ENCODE data around the gene IFT57.
"Not testable (repeated sequence)": the region's sequence is repeated elsewhere in the genome, so short reads cannot be mapped to it uniquely, and the experiment has no call there.

IFT57 gene, protein sequence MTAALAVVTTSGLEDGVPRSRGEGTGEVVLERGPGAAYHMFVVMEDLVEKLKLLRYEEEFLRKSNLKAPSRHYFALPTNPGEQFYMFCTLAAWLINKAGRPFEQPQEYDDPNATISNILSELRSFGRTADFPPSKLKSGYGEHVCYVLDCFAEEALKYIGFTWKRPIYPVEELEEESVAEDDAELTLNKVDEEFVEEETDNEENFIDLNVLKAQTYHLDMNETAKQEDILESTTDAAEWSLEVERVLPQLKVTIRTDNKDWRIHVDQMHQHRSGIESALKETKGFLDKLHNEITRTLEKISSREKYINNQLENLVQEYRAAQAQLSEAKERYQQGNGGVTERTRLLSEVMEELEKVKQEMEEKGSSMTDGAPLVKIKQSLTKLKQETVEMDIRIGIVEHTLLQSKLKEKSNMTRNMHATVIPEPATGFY

DNA sequence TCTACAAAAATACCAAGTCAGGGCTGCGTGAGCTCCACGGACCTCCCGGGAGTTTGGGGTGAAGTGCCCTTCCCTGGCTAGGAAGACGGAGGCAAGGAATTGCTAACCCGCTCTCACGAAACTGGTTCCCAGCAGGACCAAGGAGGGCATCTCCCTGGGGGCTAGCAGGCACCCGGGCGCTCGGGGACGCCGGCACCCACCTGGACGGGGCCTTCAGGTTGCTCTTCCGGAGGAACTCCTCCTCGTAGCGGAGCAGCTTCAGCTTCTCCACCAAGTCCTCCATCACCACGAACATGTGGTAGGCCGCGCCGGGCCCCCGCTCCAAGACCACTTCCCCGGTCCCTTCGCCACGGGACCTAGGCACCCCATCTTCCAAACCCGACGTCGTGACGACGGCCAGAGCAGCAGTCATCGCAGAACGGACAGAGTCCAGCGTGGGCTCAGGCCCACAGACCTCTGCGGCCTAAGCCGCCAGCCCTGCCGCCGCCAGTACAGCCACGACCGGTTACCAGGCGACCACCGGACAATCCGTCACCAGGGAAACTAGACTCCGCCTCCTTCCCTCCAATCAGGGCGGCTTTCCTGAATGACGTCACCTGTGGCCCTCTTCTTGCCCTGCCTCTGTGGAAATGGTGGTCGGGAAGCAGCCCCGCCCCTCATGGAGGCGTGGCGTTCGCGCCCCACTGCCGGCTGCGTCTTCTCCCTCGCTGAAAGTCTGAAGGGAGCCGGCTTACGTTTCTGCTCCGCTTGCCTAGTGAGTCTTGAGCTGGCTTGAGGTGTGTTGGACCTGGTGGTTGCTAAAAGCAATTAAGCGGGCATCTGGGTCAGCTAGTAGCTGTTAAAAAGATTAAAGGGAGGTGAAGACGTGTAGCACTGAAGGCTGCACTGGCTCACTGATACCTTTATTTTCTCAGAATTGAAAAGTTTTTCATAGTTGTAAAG, at the start of gene IFT57:
Gene IFT57, minus strand, starts transcription at position 514 of the 942 bp plus-strand sequence. Its CDS starts 102 bp downstream, at position 412.
- peaks cover 29 to 48% (median 32%) of the 10 kb centered on the region in 10 experiments for H3K4me1 ChIP-seq
- H4K20me1 ChIP-seq: no peaks in the 10 kb centered on the region
- H3K4me2 ChIP-seq: peak within 1 kb of the TSS; percentile 79 to 98 (median 91)
- peaks cover 0 to 6% (median 0%) of the 10 kb centered on the region in 11 experiments; a peak in 2 of 22 replicates for H3K36me3 ChIP-seq
- peak within 1 kb of the TSS; percentile 66 to 89 (median 85) for H3K4me3 ChIP-seq
- no peak for TF ChIP-seq Cebpa-rat (IDR thresholded peaks at IDR 0.05)
- H3K9ac ChIP-seq: peak within 1 kb of the TSS; percentile 68 to 90 (median 82)
- no peaks in the 10 kb centered on the region for H3K27me3 ChIP-seq
- no peaks in the 10 kb centered on the region for H3K9me3 ChIP-seq (replicated peaks in 1 of 11)
- H3K27ac ChIP-seq: peak within 1 kb of the TSS; percentile 53 to 93 (median 74); a peak in 21 of 22 replicates

DNA sequence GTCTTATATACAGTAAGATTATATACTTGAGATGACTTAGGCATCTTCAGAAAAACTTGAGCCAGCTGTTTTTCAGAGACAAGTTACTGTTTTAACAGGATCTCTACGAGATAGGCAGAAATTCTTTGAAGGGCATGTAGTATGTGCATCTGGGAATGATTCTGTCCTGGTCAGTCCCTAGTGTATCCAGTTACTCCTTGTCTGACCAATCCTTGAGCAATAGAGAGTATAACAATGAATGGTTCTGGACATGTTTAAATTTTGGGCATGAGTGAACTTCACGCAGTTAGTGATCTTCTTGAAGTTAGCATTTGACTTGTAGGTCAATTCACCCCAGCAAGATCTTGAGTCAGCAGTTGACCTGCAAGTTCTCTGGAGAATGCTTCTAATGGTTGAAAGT, 49.4 kb upstream of the IFT57 start:
- Histone ChIP-seq H3K4me3 (no peak overlapping the region), H4K20me1 (no peaks in the 10 kb centered on the region), H3K4me1 (no peaks in the 10 kb centered on the region), H3K9ac (no peak overlapping the region), H3K27me3 (no peaks in the 10 kb centered on the region), H3K27ac (no peak overlapping the region), H3K9me3 (replicated peaks in 1 of 11) (peaks cover 7 to 22% (median 16%) of the 10 kb centered on the region in 11 experiments; a peak in 19 of 22 replicates), H3K4me2 (no peak overlapping the region), H3K36me3 (no peaks in the 10 kb centered on the region)
- TF ChIP-seq Cebpa-rat (IDR thresholded peaks at IDR 0.05): no peak

DNA sequence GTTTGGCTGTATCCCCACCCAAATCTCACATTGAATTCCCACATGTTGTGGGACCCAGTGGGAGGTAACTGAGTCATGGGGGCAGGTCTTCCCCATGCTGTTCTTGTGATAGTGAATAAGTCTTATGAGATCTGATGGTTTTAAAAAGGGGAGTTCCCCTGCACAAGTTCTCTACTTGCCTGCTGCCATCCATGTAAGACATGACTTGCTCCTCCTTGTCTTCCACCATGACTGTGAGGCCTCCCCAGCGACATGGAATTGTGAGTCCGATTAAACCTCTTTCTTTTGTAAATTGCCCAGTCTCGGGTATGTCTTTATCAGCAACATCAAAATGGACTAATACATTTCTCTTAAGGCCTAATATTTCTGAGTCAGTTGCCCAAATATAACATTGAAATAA, 46.0 kb upstream of the IFT57 start:
- H3K9ac ChIP-seq, H3K27ac ChIP-seq, H3K4me1 ChIP-seq, H3K4me3 ChIP-seq, H4K20me1 ChIP-seq, H3K27me3 ChIP-seq, H3K36me3 ChIP-seq, H3K4me2 ChIP-seq: not testable (repeated sequence)
- peaks cover 6 to 17% (median 9%) of the 10 kb centered on the region in 11 experiments; a peak in 13 of 22 replicates for H3K9me3 ChIP-seq (replicated peaks in 1 of 11)

DNA sequence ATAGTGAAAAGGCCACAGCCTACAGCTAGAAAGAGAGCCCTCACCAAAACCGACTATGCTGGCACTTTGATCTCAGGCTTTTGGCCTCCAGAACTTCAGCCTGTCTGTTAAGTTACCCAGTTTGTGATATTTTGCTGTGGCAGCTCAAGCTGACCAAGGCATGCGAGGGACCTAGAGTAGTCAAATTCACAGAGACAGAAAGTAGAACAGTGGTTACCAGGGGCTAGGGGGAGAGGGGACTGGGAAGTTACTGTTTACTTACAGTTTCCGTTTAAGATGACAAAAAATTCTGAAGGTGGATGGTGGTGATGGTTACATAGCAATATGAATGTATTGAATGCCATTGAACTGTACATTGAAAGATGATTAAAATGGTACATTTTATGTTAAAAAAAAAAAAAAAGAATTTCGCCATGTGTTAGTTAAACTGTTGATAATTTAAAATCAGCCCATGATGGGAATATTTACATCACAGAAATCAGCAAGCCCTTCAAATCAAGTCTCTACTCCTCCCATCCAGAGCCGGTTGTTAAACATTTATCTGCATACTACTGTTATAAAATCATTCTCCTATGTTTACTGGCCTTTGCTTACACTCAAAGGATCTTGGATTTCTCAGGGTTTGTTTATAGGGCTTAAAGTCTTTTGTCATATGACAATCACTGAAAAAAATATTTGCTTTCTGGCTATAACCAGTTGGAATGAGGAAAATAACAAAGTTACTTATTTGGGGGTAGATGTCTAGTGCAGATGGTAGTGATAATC, 42.5 kb upstream of the IFT57 start:
- H3K9ac ChIP-seq, H3K36me3 ChIP-seq, H3K4me1 ChIP-seq, H3K27me3 ChIP-seq, H4K20me1 ChIP-seq, H3K4me3 ChIP-seq, H3K27ac ChIP-seq, H3K4me2 ChIP-seq: not testable (repeated sequence)
- H3K9me3 ChIP-seq (replicated peaks in 1 of 11): peaks cover 6 to 17% (median 9%) of the 10 kb centered on the region in 11 experiments; a peak in 13 of 22 replicates

DNA sequence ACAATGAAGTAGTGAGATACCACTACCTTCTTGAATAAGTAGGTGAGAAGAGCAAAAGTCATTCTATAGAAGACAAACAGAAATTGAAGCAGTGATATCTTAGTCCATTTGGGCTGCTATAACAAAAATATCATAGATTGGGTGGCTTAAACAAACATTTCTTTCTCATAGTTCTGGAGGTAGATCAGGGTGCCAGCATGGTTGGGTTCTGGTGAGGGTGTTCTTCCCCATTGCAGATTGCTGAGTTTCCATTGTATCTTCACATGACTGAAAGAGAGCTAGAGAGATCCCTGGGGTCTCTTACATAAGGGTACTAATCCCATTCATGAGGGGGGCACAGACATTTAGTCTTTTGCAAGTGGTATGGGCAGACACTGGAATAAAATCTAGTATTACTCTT, 32.9 kb upstream of the IFT57 start:
- no peak overlapping the region for H3K9ac ChIP-seq
- no peak overlapping the region for H3K4me3 ChIP-seq
- H4K20me1 ChIP-seq: no peaks in the 10 kb centered on the region
- no peaks in the 10 kb centered on the region for H3K4me1 ChIP-seq
- no peak overlapping the region for H3K27ac ChIP-seq
- no peaks in the 10 kb centered on the region for H3K27me3 ChIP-seq
- no peak overlapping the region for H3K4me2 ChIP-seq
- TF ChIP-seq Cebpa-rat (IDR thresholded peaks at IDR 0.05): no peak
- peaks cover 0 to 9% (median 0%) of the 10 kb centered on the region in 11 experiments; a peak in 1 of 22 replicates for H3K9me3 ChIP-seq (replicated peaks in 1 of 11)
- H3K36me3 ChIP-seq: no peaks in the 10 kb centered on the region

DNA sequence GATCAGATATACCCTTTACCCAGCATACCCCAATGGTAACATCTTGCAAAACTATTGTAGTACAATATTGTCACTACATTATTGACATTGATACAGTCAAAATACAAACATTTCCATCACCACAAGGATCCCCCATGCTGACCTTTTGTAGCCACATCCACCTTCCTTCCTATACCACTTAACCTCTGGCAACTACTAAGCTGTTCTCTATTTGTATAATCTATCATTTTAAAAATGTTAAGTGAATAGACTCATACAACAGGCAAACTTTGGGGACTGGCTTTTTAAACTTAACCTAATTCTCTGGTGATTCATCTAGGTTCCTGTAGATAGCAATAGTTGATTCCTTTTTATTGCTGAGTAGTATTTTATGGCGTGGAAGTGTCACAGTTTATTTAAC, 29.6 kb upstream of the IFT57 start:
- H3K4me1 ChIP-seq: peaks cover 0 to 14% (median 0%) of the 10 kb centered on the region in 10 experiments; a peak in 3 of 20 replicates
- no peak overlapping the region for H3K4me2 ChIP-seq
- peaks cover 0 to under 1% (median 0%) of the 10 kb centered on the region in 11 experiments; a peak in 1 of 22 replicates for H3K9me3 ChIP-seq (replicated peaks in 1 of 11)
- H3K9ac ChIP-seq: no peak overlapping the region
- no peak for TF ChIP-seq Cebpa-rat (IDR thresholded peaks at IDR 0.05)
- H3K27me3 ChIP-seq: no peaks in the 10 kb centered on the region
- H3K4me3 ChIP-seq: no peak overlapping the region
- H3K27ac ChIP-seq: no peak overlapping the region
- H4K20me1 ChIP-seq: no peaks in the 10 kb centered on the region
- no peaks in the 10 kb centered on the region for H3K36me3 ChIP-seq

DNA sequence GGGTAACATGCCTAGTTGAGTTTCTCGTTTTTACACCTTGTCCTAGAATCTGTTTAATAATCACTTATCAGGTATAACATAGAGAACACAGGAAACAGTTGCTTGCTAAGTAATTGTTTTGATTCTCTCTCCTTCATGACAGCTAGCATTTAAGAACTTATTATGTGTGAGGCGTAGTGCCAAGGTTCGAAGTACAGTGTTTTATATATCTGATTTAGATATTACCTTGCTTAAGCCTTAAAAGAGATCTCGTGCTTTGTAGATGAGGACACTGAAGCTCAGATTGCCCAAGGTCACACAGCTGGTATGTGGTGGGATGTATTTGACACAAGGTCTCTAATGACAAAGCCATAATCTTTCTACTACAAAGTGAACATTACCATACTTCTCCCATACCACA, 29.0 kb upstream of the IFT57 start:
- Histone ChIP-seq H4K20me1 (no peaks in the 10 kb centered on the region), H3K4me3 (no peak overlapping the region), H3K4me1 (peaks cover 0 to 14% (median 0%) of the 10 kb centered on the region in 10 experiments; a peak in 3 of 20 replicates), H3K9me3 (replicated peaks in 1 of 11) (no peaks in the 10 kb centered on the region), H3K36me3 (no peaks in the 10 kb centered on the region), H3K9ac (no peak overlapping the region), H3K27ac (no peak overlapping the region), H3K27me3 (no peaks in the 10 kb centered on the region), H3K4me2 (no peak overlapping the region)
- TF ChIP-seq Cebpa-rat (IDR thresholded peaks at IDR 0.05): no peak

DNA sequence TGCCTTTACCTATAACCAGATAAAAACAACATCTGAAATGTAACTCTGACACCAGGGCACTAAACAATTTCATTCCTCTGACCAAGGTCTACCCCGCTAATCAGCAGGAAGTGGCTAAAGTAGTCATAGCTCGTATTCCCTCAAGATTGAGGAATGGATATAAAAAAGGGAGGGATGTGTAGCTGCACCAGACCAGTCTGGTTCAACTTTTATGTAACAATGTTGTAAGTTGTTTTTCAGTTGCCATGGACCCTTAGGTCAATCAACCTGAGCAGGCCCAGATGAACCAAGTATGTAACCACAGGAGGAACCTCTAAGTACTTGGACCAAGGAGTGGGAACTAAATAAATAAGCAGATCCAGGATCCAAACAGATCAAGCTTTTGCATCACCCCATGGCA, 28.4 kb upstream of the IFT57 start:
- H3K36me3 ChIP-seq: no peaks in the 10 kb centered on the region
- no peak for TF ChIP-seq Cebpa-rat (IDR thresholded peaks at IDR 0.05)
- H3K9ac ChIP-seq: no peak overlapping the region
- no peaks in the 10 kb centered on the region for H3K27me3 ChIP-seq
- H3K4me2 ChIP-seq: no peak overlapping the region
- H3K27ac ChIP-seq: no peak overlapping the region
- H3K4me3 ChIP-seq: no peak overlapping the region
- H4K20me1 ChIP-seq: no peaks in the 10 kb centered on the region
- H3K4me1 ChIP-seq: peaks cover 0 to 14% (median 0%) of the 10 kb centered on the region in 10 experiments; a peak in 3 of 20 replicates
- H3K9me3 ChIP-seq (replicated peaks in 1 of 11): peaks cover 0 to 3% (median 0%) of the 10 kb centered on the region in 11 experiments; a peak in 3 of 22 replicates
